C4-2B (cell line): Measurements from ENCODE around the gene ICAM4.

Source experiments
- H3K27ac ChIP-seq: fragments of 450-650 bp; 2 replicates; pipeline ENCODE4 v1.5.1; 2017
- ZFX ChIP-seq: fragments of 450-650 bp; IDR thresholded peaks from 2 replicates; pipeline ENCODE4 v1.6.1; 2017
- TF ChIP-seq, protein P1 (sequence below): fragments of 450-650 bp; conservative IDR thresholded peaks from 2 replicates; pipeline ENCODE4 v1.5.1; 2017; ENCODE audit warnings: mild to moderate bottlenecking

The ICAM4 gene

DNA sequence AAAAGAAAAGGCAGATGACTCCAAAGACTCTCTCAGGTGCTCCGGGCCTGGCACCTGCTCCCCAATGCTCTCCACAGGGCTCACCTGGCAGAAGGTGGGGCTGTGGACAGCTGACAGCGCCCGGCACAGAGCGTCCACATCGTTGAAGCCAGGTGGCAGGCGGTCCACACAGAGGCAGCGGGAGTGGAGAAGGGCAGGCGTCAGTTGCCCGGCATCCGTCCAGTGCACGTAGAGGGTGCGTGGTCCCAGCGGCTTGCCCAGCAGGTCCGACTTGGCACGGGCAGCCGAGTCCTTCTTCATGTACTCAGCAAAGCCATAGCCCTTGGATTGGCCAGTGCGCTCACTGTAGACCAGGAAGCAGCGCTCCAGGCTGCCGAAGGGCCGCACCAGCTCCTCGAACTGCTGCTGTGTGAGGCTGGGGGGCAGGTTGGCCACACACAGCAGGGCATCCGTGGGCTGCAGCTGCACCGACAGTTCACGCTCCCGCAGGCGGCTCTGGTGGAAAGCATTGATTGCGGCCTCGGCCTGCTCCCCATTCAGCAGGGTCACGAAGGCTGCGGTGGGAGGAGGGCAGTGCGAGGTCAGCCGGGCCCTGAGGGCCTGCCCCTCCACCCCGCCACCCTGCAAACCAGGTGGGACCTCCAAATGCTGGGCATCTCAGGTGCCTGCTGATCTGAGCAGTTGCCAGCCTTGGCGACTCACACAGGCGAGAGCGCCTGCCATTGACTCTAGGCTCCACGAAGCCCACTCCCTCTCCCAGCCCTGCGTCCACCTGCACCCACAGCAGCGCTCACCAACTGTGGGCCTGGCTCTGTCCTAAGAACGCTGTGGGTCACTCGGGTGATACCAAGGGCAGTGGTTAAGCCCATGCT lies 42.0 kb downstream of the ICAM4 start:
- no peak overlapping the region for H3K27ac ChIP-seq
- no peak for TF ChIP-seq ZFX
- TF ChIP-seq, protein P1, sequence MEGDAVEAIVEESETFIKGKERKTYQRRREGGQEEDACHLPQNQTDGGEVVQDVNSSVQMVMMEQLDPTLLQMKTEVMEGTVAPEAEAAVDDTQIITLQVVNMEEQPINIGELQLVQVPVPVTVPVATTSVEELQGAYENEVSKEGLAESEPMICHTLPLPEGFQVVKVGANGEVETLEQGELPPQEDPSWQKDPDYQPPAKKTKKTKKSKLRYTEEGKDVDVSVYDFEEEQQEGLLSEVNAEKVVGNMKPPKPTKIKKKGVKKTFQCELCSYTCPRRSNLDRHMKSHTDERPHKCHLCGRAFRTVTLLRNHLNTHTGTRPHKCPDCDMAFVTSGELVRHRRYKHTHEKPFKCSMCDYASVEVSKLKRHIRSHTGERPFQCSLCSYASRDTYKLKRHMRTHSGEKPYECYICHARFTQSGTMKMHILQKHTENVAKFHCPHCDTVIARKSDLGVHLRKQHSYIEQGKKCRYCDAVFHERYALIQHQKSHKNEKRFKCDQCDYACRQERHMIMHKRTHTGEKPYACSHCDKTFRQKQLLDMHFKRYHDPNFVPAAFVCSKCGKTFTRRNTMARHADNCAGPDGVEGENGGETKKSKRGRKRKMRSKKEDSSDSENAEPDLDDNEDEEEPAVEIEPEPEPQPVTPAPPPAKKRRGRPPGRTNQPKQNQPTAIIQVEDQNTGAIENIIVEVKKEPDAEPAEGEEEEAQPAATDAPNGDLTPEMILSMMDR: no peak

DNA sequence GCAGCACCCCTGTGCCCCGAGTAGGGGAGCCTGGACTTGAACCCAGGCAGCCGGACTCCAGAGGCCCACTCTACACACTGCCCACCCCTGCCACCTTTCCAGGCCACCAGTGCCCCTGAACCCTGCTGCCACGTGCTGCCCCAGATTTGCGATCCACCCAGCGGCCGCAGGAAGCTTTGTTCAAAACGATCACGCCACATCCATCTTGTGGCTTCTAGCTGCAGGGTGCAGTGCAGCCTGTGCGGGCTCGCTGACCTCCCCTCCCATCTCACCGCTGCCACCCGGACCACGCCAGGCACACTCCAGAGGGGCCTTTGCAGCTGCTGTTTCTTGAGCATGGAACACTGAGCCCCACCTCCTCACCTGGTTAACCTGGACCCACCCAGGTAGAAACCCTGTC lies 42.8 kb downstream of the ICAM4 start:
- no peak for TF ChIP-seq ZFX
- TF ChIP-seq, protein P1: no peak
- H3K27ac ChIP-seq: no peak overlapping the region

DNA sequence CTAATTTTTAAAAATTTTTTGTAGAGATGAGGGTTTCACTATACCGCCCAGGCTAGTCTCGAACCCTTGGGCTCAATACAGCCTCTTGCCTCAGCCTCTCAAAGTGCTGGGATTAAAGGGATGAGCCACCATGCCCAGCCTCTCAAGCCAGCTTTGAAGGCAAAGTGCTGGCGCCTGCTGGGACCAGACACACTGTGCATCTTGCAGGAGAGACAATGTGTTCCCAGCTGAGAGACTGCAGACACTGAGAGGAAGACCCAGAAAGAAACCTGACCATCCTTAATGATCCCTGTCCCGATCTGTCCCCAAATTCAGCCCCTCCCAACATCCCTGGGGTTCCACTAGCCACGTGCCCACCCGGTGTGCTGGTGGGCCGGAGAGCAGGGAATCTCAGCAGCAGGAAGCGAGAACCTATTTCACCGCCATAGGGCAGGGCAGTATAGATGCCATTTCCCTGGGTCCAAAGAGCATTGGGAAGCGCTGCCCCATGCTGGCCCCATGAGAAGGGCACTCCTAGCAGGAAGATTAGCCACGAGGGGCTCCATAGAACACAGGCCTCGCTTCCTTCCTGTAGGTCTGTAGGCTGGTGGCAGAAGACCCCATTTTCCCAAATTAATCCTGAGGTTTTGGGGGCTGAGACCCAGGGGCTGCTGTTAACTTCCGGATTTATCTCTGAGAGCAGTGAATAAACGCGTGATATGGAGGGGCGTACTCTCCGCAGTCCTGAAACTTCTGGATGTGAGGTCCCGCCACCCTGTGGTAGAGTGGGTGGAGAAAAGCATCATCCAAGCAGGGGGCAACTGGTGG lies 45.6 kb downstream of the ICAM4 start:
- H3K27ac ChIP-seq: peak overlapping the region; percentile 84
- no peak for TF ChIP-seq ZFX
- TF ChIP-seq, protein P1: no peak

DNA sequence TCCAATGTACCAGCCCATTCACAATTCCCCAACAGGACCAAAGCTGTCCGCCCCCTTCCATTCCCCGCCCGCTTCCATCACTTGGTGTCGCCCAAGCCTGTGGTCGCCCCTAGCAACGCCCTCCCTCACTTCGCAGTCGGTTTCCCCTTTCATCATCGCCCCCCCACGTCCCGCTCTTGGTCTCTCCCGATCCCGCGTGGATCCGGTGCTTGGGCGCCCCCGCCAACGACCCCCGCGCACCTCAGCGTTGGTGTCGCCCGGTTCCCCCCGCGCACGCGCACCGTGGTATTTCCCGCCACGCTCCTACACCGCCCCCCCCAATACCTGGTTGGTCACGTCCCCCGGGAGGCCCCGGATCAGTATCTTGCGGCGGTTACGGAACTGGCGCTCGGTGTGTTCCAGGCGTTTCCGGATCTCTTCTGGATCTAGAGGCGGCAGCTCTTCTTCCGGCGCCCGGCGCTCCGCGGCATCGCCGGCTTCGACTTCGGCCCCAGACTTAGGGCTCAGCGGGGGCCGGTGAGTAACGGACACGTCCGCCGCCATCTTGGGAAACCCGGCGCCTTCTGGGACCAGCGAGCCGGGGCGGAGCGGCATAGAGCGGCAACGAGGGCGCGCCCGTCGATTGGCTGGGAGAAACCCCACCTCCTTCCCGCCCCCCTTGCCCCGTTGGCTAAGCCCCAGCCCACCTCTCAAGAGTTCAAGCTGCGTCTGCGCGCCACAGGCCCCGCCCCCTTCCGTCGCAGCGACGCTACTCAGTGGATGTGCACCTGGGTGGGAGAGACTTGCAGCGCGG lies 46.4 kb downstream of the ICAM4 start, which contains the start of gene RAVER1:
TSS of gene RAVER1 (minus strand) at position 565 of the 793 bp plus-strand sequence. CDS start at position 543, 22 bp downstream.
- TF ChIP-seq, protein P1: no peak
- peak; percentile 23; the same call in 1 of the 2 replicates for TF ChIP-seq ZFX
- H3K27ac ChIP-seq: peak within 1 kb of the TSS; percentile 84

DNA sequence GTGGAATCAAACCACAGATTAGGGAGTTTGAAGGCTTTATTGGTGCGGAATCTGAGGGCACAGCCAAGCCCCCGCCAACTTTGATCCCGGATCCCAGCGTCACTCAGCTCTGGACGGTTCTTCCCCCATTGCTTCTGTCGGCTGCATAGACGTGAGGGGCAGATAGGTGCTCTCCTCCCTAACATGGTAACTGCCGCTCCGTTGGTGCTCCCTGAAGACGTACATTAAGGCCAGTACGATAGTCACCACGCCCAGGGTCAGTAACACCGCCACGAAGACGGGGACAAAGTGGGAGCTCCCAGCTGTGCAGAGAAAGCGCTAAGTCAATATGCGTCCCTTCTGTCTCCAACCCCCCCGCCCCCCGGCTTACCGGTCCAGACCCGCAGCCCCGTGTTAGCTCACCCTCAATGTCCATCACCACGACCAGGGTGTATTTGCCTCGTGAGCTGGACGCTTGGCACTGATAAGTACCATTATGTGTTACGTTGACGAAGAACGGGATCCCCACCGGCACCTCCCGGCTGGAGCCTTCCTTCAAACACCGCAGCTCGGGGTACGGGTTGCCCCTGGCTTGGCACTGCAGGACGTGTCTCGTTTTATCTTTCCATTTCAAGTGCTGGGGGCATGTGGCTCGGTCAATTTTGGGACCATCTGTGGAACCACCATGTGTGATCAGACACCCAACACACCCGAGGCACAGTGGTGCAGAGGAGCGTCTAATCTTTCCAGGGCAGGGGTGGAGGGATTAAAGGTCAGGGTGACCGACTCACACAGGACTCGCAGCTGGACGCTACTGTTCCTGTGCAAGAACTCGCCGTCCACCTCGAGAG lies 47.2 kb downstream of the ICAM4 start:
- peak overlapping the region; percentile 84 for H3K27ac ChIP-seq
- no peak for TF ChIP-seq ZFX
- TF ChIP-seq, protein P1: no peak

DNA sequence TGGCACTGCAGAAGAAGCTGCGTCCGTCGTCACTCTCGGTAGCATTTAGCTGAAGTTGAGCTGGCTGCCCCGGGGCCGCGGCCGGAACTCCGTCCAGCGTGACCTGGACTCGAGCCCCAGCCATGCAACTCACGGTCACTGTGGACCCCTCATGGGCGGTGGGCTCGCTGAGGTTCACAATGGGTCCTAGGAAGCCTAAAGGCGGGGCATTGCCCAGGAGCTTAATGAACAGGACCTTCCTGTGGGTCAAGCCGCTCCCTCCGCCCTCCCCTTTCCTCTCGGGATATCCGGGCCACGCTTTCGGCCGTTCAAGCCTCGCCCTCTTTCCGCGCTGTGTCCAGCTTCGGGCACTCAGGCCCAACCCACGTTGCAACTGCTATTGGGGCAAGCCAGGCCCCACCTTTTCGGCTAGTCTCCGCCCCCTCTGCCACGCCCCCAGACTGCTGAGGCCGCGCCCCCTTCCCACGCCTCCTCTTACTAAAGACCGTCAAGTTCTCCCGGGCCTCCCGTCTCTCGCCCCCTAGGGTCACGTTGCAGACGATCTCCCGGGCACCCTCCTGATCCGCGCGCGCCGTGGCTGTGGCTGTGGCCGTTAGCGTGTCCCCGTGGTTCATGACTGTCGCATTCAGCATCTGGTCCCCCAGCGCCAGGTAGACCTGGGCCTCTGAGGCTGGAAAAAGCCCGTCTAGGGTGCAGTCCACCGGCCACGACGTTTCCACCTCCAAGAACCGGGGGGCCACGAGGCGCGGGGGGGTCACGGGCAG lies 48.0 kb downstream of the ICAM4 start:
- H3K27ac ChIP-seq: peak overlapping the region; percentile 84
- TF ChIP-seq, protein P1: no peak
- TF ChIP-seq ZFX: no peak
